ENCODE measurements around the gene MISFA.
"Not testable (repeated sequence)": the region's sequence is repeated elsewhere in the genome, so short reads cannot be mapped to it uniquely, and the experiment has no call there.

Gene MISFA

GRCh38 chr11:18641677-18642076 lies 42.1 kb downstream of the MISFA start:
- Histone ChIP-seq H3K4me3 (ENCODE audit: low read depth in 1 of 2, low read length in 1 of 2) (no peak overlapping the region), H3K27ac (no peak overlapping the region), H3K27me3 (peaks cover 52% of the 10 kb centered on the region), H3K9me3 (no peaks in the 10 kb centered on the region), H3K4me1 (ENCODE audit: control insufficient read depth in 1 of 2, insufficient read depth in 1 of 2, low read depth in 1 of 2, low read length in 1 of 2) (no peaks in the 10 kb centered on the region), H3K36me3 (no peaks in the 10 kb centered on the region)
- no peak for TF ChIP-seq CTCF (IDR thresholded peaks at IDR 0.05)

GRCh38 chr11:18643034-18643433 lies 43.4 kb downstream of the MISFA start:
- H3K4me1 ChIP-seq (ENCODE audit: control insufficient read depth in 1 of 2, insufficient read depth in 1 of 2, low read depth in 1 of 2, low read length in 1 of 2); H3K27ac ChIP-seq; H3K4me3 ChIP-seq (ENCODE audit: low read depth in 1 of 2, low read length in 1 of 2); H3K9me3 ChIP-seq; H3K36me3 ChIP-seq: not testable (repeated sequence)
- peaks cover 42% of the 10 kb centered on the region for H3K27me3 ChIP-seq

- no peak overlapping the region for H3K4me3 ChIP-seq (ENCODE audit: low read depth in 1 of 2, low read length in 1 of 2)
- H3K4me1 ChIP-seq (ENCODE audit: control insufficient read depth in 1 of 2, insufficient read depth in 1 of 2, low read depth in 1 of 2, low read length in 1 of 2) = no peaks in the 10 kb centered on the region
- H3K9me3 ChIP-seq = no peaks in the 10 kb centered on the region
- no peak overlapping the region for H3K27ac ChIP-seq
- no peaks in the 10 kb centered on the region for H3K27me3 ChIP-seq
- no peaks in the 10 kb centered on the region for H3K36me3 ChIP-seq
- no peak for TF ChIP-seq CTCF (IDR thresholded peaks at IDR 0.05)
These were observed 50.8 kb downstream of the MISFA start for GRCh38 chr11:18650353-18650752.

- TF ChIP-seq CTCF (IDR thresholded peaks at IDR 0.05) = peak; percentile 58
These were observed 51.4 kb downstream of the MISFA start for GRCh38 chr11:18650859-18651557.

More at GRCh38 chr11:18650859-18651557, 51.4 kb downstream of the MISFA start:
- Histone ChIP-seq H3K36me3 (no peaks in the 10 kb centered on the region), H3K4me3 (ENCODE audit: low read depth in 1 of 2, low read length in 1 of 2) (no peak overlapping the region), H3K27me3 (no peaks in the 10 kb centered on the region), H3K4me1 (ENCODE audit: control insufficient read depth in 1 of 2, insufficient read depth in 1 of 2, low read depth in 1 of 2, low read length in 1 of 2) (no peaks in the 10 kb centered on the region), H3K27ac (no peak overlapping the region), H3K9me3 (no peaks in the 10 kb centered on the region)
